GM23248 (cell line): Measurements from ENCODE around the gene DDX4.

Experiments
- EZH2 ChIP-seq: fragments of 200-600 bp; sonication (generic); IDR thresholded peaks from 2 replicates; pipeline ENCODE4 v1.6.1; 2018; ENCODE audit warnings: antibody characterized with exemption, mild to moderate bottlenecking; ENCODE audit not compliant: insufficient read depth, poor library complexity, severe bottlenecking
- EZH2phosphoT487 ChIP-seq: fragments of 200-600 bp; sonication (generic); IDR thresholded peaks from 2 replicates; pipeline ENCODE4 v1.6.1; 2018; ENCODE audit warnings: antibody characterized with exemption, moderate library complexity, mild to moderate bottlenecking, low read depth; ENCODE audit not compliant: insufficient read depth

DNA sequence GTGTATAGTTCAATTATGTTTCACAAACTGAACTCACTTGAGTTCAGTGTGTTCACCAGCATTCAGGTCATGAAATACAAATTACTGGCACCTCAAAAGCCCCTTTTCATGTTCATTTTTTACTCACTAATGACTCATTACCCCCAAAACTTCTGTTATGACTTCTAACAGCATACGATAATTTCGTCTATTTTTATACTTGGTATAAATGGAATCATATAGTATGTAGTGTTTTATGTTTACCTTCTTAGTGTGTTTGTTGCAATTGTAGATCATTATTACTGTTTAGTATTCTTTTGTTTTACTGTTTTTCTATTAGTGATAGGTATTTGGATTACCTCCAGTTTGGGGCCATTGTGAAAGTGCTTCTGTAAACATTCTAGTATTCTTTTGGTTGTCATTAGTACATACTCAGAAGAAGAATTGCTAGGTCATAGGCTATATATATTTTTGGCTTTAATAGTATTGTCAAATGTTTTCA lies 33.4 kb downstream of the DDX4 start:
- no peak for TF ChIP-seq EZH2
- no peak for TF ChIP-seq EZH2phosphoT487
